HepG2 (cell line): ENCODE measurements around the gene JOSD1. TPM values are rescaled to one million over a fixed set of nuclear protein-coding genes. Genes with fewer than 3 reads are reported as not detected.
A peak's percentile ranks its signal among the peaks of the same experiment; 100 is the strongest.

Experiments
- ATAC-seq: fragments of 200-7000 bp; cut with Tn5 transposase; 3 replicates; pipeline ENCODE4 v1.9.1; 2020; ENCODE audit warnings: mild to moderate bottlenecking, moderate library complexity
- BruUV-seq: library from RNA; stranded (reverse); fragments of 400-500 nt; replicated peaks from 2 replicates; lab custom pipeline; 2021; lab: Mats Ljungman, UMichigan
- CTCF ChIA-PET: fragments of 300-600 bp; formaldehyde crosslinking; extraction: SDS; loops from one replicate; lab custom pipeline; 2021; ENCODE audit warnings: low total read pairs, inconsistent platforms, low intra/inter-chr PET ratio; lab: Yijun Ruan, JAX
- POLR2A ChIA-PET: fragments of 350-600 bp; sonication (Branson Sonifier 250); formaldehyde crosslinking; loops from one replicate; lab custom pipeline; 2020; ENCODE audit warnings: antibody characterized with exemption, inconsistent platforms; lab: Yijun Ruan, JAX
- DNase-seq: peaks from one replicate; pipeline ENCODE4 v3.0.0-alpha.2; 2015; ENCODE audit warnings: low spot score
- FAIRE-seq: peaks from 3 replicates; lab custom pipeline; 2011; peaks lifted over from hg19 to GRCh38; lab: Jason Lieb, UNC
- H2AFZ ChIP-seq: one replicate; pipeline ENCODE4 v1.6.1; 2011; ENCODE audit warnings: low read length, inconsistent platforms
- H3K27ac ChIP-seq: fragments of 300-600 bp; 3 replicates; pipeline ENCODE4 v1.8.0; 2011; ENCODE audit warnings: mixed run types, mild to moderate bottlenecking, mixed read lengths, low read length, inconsistent platforms; ENCODE audit not compliant: insufficient read depth; ENCODE audit errors: extremely low read length
- H3K27me3 ChIP-seq, 2 experiments: fragments of 200-600 bp in 1 of 2; 2 replicates in 1 of 2; 3 replicates in 1 of 2; pipeline versions ENCODE4 v1.6.0 to v1.8.0; 2011; ENCODE audit warnings: low read length in 2 of 2, mild to moderate bottlenecking in 2 of 2, moderate library complexity in 2 of 2, inconsistent platforms in 1 of 2; ENCODE audit not compliant: insufficient read depth in 2 of 2, control insufficient read depth in 1 of 2
- H3K36me3 ChIP-seq, 2 experiments: fragments of 200-600 bp in 1 of 2; replicated peaks in 1 of 2; 2 replicates in 1 of 2; 3 replicates in 1 of 2; pipeline versions ENCODE4 v1.5.1 to v1.8.0; 2011; ENCODE audit warnings: low read length in 2 of 2, inconsistent platforms in 1 of 2; ENCODE audit not compliant: insufficient read depth in 2 of 2, control insufficient read depth in 1 of 2
- H3K4me1 ChIP-seq: 2 replicates; pipeline ENCODE4 v1.5.1; 2012; ENCODE audit warnings: low read length, inconsistent platforms; ENCODE audit not compliant: insufficient read depth
- H3K4me2 ChIP-seq: 2 replicates; pipeline ENCODE4 v1.6.0; 2011; ENCODE audit warnings: low read depth, low read length, inconsistent platforms
- H3K4me3 ChIP-seq, 3 experiments: fragments of 200-600 bp in 1 of 3; sonication (generic), shearing (Covaris generic) in 1 of 3; replicated peaks in 1 of 3; 2 replicates each; pipeline ENCODE4 v1.5.1; 2011 to 2016; ENCODE audit warnings: low read length in 3 of 3, inconsistent platforms in 2 of 3, low read depth in 2 of 3, mild to moderate bottlenecking in 2 of 3, control low read depth in 1 of 3, mixed read lengths in 1 of 3; ENCODE audit not compliant: insufficient read depth in 1 of 3
- H3K79me2 ChIP-seq: one replicate; pipeline ENCODE4 v1.6.1; 2011; ENCODE audit warnings: low read length, inconsistent platforms; ENCODE audit not compliant: insufficient read depth
- H3K9ac ChIP-seq: 2 replicates; pipeline ENCODE4 v1.6.0; 2011; ENCODE audit warnings: mild to moderate bottlenecking, low read depth, low read length, inconsistent platforms; ENCODE audit not compliant: insufficient read depth
- H3K9me3 ChIP-seq: 2 replicates; pipeline ENCODE4 v1.5.1; 2012; ENCODE audit warnings: mild to moderate bottlenecking, low read length
- H4K20me1 ChIP-seq: 2 replicates; pipeline ENCODE4 v1.6.0; 2011; ENCODE audit warnings: inconsistent platforms, mild to moderate bottlenecking, low read length, moderate library complexity; ENCODE audit not compliant: insufficient read depth
- AGO2 ChIP-seq: fragments of 200-400 bp; formaldehyde crosslinking; optimal IDR thresholded peaks from 2 replicates; pipeline ENCODE3; 2017; ENCODE audit warnings: mild to moderate bottlenecking, low read depth, low read length, moderate library complexity
- POLR2A ChIP-seq, 2 experiments: IDR thresholded peaks; 2 replicates each; pipeline ENCODE4 v1.6.1; 2011; ENCODE audit warnings: low read depth in 2 of 2, low read length in 2 of 2, mild to moderate bottlenecking in 1 of 2, moderate library complexity in 1 of 2; ENCODE audit not compliant: insufficient read depth in 1 of 2
- POLR2AphosphoS2 ChIP-seq: IDR thresholded peaks from 2 replicates; pipeline ENCODE4 v1.6.1; 2011; ENCODE audit warnings: low read depth, low read length, improper control_type of control experiment
- SATB2 ChIP-seq: sonication (generic); formaldehyde crosslinking; IDR thresholded peaks from 2 replicates; pipeline ENCODE4 v1.5.0; 2020; ENCODE audit warnings: missing genetic modification reagents
- SOX5 ChIP-seq: IDR thresholded peaks from 2 replicates; pipeline ENCODE4 v1.6.1; 2016; ENCODE audit warnings: borderline replicate concordance
- ZNF33A ChIP-seq: sonication (generic); formaldehyde crosslinking; IDR thresholded peaks from 2 replicates; pipeline ENCODE4 v1.5.1; 2020; ENCODE audit warnings: missing genetic modification reagents, mild to moderate bottlenecking, moderate library complexity, borderline replicate concordance
- ZNF7 ChIP-seq: IDR thresholded peaks from 2 replicates; pipeline ENCODE4 v1.6.1; 2016; ENCODE audit warnings: missing biosample characterization, missing genetic modification reagents
- WGBS: methylation state at CpG from one replicate; pipeline ENCODE4 v1.1.6; 2017; ENCODE audit warnings: low lambda C conversion rate; 5-methylcytosine and 5-hydroxymethylcytosine counted together
- in situ Hi-C: cut with HindIII; loops from 2 replicates; pipeline ENCODE4 v1.10.0; 2017; ENCODE audit warnings: low pct_unique_long_range_greater_than_20kb; ENCODE audit not compliant: extremely low pct_ligation_motif_present
- intact Hi-C: fragments of 100-400 bp; cut with micrococcal nuclease; formaldehyde crosslinking; loops from one replicate; pipeline ENCODE4 v1.10.0; 2022; ENCODE audit not compliant: unreplicated experiment
- polyA plus RNA-seq, 8 experiments: library from polyadenylated mRNA; depleted of rRNA in 3 of 8; stranded (reverse) in 7 of 8; unstranded in 1 of 8; fragments of >200 nt; fragmentation: Illumina TruSeq in 4 of 8; extraction: Trizol in 4 of 8; gene quantifications; 2 replicates each; pipeline versions ENCODE4 v1.2.1 to v1.2.3, GENCODE V29; 2011 to 2016; ENCODE audit warnings: low read depth in 4 of 8, missing spikeins in 1 of 8, mixed read lengths in 1 of 8; ENCODE audit not compliant: insufficient read depth in 1 of 8
- total RNA-seq, 5 experiments: library from RNA; depleted of rRNA; stranded (reverse); fragments of >200 nt; fragmentation: Illumina TruSeq; extraction: Trizol; gene quantifications; 2 replicates each; pipeline ENCODE4 v1.2.3, GENCODE V29; 2016; ENCODE audit warnings: low read depth in 1 of 5

JOSD1 gene
- total and polyA plus RNA-seq, 2 of the 13 experiments (the other 11 are each of a cell fraction or from before 2014, with no cell fraction given) = 31.7 to 38.4 TPM

DNA sequence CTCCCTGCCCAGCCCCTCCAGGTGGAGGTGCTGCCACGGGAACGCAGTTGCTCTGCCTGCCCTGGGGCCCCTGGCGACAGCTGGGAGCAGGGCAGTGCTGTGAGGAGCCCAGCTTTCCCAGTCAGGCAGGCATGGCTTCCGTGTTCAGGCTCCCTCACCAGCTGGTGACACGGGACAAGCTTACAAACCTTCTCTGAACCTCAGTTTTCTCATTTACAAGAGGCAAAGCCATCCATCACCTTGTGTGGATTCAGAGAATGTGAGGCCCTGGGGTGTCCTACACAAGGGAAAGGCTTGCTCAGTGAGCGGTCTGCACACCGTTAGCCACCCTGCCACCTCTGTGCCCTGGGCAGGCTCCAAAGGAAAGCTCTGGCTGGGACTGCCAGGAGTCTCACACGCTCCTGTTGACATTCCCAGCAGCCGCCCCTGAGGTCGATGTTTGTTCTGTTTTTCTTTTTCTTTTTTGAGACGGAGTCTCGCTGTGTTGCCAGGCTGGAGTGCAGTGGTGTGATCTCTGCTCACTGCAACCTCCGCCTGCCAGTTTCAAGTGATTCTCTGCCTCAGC, 31.6 kb upstream of the JOSD1 start:
- Histone ChIP-seq H3K36me3 (peaks cover 26 to 52% of the 10 kb centered on the region in 2 experiments), H3K9me3 (no peaks in the 10 kb centered on the region), H3K4me3 (no peak overlapping the region), H2AFZ (no peak overlapping the region), H3K4me2 (no peak overlapping the region), H3K27ac (no peak overlapping the region), H3K4me1 (peaks cover 32% of the 10 kb centered on the region), H3K9ac (no peak overlapping the region), H4K20me1 (peaks cover 11% of the 10 kb centered on the region; the same call in 1 of the 2 replicates), H3K79me2 (no peaks in the 10 kb centered on the region), H3K27me3 (no peaks in the 10 kb centered on the region; a peak in 1 of 5 replicates)
- FAIRE-seq (no peak), ATAC-seq (no peak), DNase-seq (no peak)
- POLR2A ChIA-PET = interaction anchor here (0.8 to 3.4 kb wide), 5 partner anchors 14 to 34 kb away, joined by 3 to 22 read pairs (median 4); partner anchors contain the start of gene GTPBP1
- no TSS peak for BruUV-seq
- WGBS = 92% methylated on average over 10 of the region's 13 CpGs
- in situ Hi-C loops = no loop called here
- CTCF ChIA-PET = interaction anchor here (1.2 kb wide), 1 partner anchor 136 kb away, joined by 3 read pairs; no protein-coding TSS in a partner anchor
- intact Hi-C loops = no loop called here
- TF ChIP-seq SATB2 (CRISPR knock-in tag) (no peak), AGO2 (peak; percentile 29), POLR2A (IDR thresholded peaks at IDR 0.05; ENCODE audit: insufficient read depth in 1 of 2, low read depth in 2 of 2, low read length in 2 of 2) (peak in 1 of 2 experiments; percentile 27; a peak in 1 of 4 replicates), ZNF7 (no peak), POLR2AphosphoS2 (0 out of 2 replicates have a peak, but pooled peaks have one; percentile 13), SOX5 (CRISPR knock-in tag) (no peak)

DNA sequence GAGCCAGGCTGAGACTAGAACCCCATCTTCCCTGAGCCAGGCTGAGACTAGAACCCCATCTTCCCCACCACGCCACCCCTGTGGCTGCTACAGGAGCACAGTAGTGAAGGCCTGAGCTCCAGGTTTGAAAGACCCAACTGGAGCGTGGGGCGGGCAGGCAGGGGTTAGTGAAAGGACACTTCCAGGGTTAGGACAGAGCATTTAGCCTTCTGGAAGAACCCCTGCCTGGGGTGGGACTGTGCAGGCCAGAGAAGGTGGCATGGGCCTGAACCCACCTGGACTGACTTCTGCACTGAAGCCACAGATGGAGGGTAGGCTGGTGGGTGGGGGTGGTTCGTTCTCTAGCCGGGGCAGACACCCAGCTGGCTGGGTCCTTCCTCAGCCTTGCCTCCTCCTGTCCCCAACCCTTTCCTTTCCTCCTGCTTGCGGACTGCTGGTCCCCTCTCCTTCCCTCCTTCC, 31.0 kb upstream of the JOSD1 start:
- FAIRE-seq = no peak
- H3K4me1 ChIP-seq = peaks cover 34% of the 10 kb centered on the region
- DNase-seq = no peak
- TF ChIP-seq POLR2AphosphoS2 (0 out of 2 replicates have a peak, but pooled peaks have one; percentile 17), ZNF33A (no peak)
- H4K20me1 ChIP-seq = peaks cover 11% of the 10 kb centered on the region; the same call in 1 of the 2 replicates
- no peaks in the 10 kb centered on the region for H3K9me3 ChIP-seq
- H3K79me2 ChIP-seq = no peaks in the 10 kb centered on the region
- H3K4me3 ChIP-seq = no peak overlapping the region
- CTCF ChIA-PET = no interaction called here
- H3K4me2 ChIP-seq = no peak overlapping the region
- no peaks in the 10 kb centered on the region; a peak in 1 of 5 replicates for H3K27me3 ChIP-seq
- no TSS peak for BruUV-seq
- intact Hi-C loops (no loop called here), in situ Hi-C loops (no loop called here)
- no peak for ATAC-seq
- no peak overlapping the region for H3K9ac ChIP-seq
- POLR2A ChIA-PET = interaction anchor here (1.2 to 3.4 kb wide), 3 partner anchors 15 to 34 kb away, joined by 4 to 22 read pairs (median 8); partner anchors contain the start of gene GTPBP1
- H3K27ac ChIP-seq = no peak overlapping the region
- no peak overlapping the region for H2AFZ ChIP-seq
- H3K36me3 ChIP-seq = peaks cover 24 to 52% of the 10 kb centered on the region in 2 experiments
- 100% methylated on average over 6 of the region's 6 CpGs for WGBS
